Measurements from ENCODE around the gene TMEM98. TPM values are rescaled to one million over a fixed set of nuclear protein-coding genes. Genes with fewer than 3 reads are reported as not detected.

TMEM98 gene
- total and polyA plus RNA-seq, 9 of the 15 experiments (the other 6 are each of a cell fraction or from before 2014, with no cell fraction given): 33.5 to 164 (median 84.7) TPM

DNA sequence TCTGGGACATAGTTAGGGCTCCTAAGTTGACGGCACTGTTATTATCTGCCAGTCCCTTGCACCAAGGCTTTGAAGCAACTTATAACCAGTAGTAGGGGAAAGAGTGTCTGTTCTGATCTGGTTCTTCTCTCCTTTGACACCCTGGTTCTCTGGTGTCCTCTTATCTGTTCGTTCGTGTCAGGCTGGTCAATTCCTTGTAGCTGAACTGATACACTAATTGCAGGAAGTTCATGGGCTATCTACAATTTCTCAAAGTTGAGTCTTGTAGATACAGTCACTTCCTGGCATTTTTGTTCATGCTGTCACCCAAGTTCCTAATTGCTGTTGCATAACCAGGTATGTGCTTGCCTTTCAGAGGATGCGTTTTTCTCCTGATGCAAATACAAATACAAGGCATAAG is 33.7 kb upstream of the TMEM98 start (continued):
- TF ChIP-seq, protein P1, sequence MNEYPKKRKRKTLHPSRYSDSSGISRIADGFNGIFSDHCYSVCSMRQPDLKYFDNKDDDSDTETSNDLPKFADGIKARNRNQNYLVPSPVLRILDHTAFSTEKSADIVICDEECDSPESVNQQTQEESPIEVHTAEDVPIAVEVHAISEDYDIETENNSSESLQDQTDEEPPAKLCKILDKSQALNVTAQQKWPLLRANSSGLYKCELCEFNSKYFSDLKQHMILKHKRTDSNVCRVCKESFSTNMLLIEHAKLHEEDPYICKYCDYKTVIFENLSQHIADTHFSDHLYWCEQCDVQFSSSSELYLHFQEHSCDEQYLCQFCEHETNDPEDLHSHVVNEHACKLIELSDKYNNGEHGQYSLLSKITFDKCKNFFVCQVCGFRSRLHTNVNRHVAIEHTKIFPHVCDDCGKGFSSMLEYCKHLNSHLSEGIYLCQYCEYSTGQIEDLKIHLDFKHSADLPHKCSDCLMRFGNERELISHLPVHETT (CRISPR knock-in tag; conservative IDR thresholded peaks at IDR 0.05 in 1 of 2, IDR thresholded peaks at IDR 0.05 in 1 of 2): no peak
- no peak for TF ChIP-seq ZNF253 (CRISPR knock-in tag; conservative IDR thresholded peaks at IDR 0.05)
- no peak for TF ChIP-seq ZBTB7A (IDR thresholded peaks at IDR 0.05; ENCODE audit: borderline replicate concordance, control insufficient read depth, low read depth, low read length)
- no peak for TF ChIP-seq ZNF507 (tag; conservative IDR thresholded peaks at IDR 0.05)
- TF ChIP-seq RHOXF2B (CRISPR knock-in tag; conservative IDR thresholded peaks at IDR 0.05): no peak
- TF ChIP-seq NCOA2 (IDR thresholded peaks at IDR 0.05; ENCODE audit: partially characterized antibody in 2 of 2): no peak
- peak; percentile 68 for TF ChIP-seq ZEB2 (IDR thresholded peaks at IDR 0.05)
- TF ChIP-seq ZNF133 (CRISPR knock-in tag; IDR thresholded peaks at IDR 0.05): no peak
- TF ChIP-seq, protein P2, sequence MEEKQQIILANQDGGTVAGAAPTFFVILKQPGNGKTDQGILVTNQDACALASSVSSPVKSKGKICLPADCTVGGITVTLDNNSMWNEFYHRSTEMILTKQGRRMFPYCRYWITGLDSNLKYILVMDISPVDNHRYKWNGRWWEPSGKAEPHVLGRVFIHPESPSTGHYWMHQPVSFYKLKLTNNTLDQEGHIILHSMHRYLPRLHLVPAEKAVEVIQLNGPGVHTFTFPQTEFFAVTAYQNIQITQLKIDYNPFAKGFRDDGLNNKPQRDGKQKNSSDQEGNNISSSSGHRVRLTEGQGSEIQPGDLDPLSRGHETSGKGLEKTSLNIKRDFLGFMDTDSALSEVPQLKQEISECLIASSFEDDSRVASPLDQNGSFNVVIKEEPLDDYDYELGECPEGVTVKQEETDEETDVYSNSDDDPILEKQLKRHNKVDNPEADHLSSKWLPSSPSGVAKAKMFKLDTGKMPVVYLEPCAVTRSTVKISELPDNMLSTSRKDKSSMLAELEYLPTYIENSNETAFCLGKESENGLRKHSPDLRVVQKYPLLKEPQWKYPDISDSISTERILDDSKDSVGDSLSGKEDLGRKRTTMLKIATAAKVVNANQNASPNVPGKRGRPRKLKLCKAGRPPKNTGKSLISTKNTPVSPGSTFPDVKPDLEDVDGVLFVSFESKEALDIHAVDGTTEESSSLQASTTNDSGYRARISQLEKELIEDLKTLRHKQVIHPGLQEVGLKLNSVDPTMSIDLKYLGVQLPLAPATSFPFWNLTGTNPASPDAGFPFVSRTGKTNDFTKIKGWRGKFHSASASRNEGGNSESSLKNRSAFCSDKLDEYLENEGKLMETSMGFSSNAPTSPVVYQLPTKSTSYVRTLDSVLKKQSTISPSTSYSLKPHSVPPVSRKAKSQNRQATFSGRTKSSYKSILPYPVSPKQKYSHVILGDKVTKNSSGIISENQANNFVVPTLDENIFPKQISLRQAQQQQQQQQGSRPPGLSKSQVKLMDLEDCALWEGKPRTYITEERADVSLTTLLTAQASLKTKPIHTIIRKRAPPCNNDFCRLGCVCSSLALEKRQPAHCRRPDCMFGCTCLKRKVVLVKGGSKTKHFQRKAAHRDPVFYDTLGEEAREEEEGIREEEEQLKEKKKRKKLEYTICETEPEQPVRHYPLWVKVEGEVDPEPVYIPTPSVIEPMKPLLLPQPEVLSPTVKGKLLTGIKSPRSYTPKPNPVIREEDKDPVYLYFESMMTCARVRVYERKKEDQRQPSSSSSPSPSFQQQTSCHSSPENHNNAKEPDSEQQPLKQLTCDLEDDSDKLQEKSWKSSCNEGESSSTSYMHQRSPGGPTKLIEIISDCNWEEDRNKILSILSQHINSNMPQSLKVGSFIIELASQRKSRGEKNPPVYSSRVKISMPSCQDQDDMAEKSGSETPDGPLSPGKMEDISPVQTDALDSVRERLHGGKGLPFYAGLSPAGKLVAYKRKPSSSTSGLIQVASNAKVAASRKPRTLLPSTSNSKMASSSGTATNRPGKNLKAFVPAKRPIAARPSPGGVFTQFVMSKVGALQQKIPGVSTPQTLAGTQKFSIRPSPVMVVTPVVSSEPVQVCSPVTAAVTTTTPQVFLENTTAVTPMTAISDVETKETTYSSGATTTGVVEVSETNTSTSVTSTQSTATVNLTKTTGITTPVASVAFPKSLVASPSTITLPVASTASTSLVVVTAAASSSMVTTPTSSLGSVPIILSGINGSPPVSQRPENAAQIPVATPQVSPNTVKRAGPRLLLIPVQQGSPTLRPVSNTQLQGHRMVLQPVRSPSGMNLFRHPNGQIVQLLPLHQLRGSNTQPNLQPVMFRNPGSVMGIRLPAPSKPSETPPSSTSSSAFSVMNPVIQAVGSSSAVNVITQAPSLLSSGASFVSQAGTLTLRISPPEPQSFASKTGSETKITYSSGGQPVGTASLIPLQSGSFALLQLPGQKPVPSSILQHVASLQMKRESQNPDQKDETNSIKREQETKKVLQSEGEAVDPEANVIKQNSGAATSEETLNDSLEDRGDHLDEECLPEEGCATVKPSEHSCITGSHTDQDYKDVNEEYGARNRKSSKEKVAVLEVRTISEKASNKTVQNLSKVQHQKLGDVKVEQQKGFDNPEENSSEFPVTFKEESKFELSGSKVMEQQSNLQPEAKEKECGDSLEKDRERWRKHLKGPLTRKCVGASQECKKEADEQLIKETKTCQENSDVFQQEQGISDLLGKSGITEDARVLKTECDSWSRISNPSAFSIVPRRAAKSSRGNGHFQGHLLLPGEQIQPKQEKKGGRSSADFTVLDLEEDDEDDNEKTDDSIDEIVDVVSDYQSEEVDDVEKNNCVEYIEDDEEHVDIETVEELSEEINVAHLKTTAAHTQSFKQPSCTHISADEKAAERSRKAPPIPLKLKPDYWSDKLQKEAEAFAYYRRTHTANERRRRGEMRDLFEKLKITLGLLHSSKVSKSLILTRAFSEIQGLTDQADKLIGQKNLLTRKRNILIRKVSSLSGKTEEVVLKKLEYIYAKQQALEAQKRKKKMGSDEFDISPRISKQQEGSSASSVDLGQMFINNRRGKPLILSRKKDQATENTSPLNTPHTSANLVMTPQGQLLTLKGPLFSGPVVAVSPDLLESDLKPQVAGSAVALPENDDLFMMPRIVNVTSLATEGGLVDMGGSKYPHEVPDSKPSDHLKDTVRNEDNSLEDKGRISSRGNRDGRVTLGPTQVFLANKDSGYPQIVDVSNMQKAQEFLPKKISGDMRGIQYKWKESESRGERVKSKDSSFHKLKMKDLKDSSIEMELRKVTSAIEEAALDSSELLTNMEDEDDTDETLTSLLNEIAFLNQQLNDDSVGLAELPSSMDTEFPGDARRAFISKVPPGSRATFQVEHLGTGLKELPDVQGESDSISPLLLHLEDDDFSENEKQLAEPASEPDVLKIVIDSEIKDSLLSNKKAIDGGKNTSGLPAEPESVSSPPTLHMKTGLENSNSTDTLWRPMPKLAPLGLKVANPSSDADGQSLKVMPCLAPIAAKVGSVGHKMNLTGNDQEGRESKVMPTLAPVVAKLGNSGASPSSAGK (IDR thresholded peaks at IDR 0.05): no peak
- TF ChIP-seq ZNF24 (IDR thresholded peaks at IDR 0.05): peak; percentile 49; the same call in 1 of the 2 replicates
- peak; percentile 30 to 61; a peak in 3 of 4 replicates for TF ChIP-seq FOXK2 (conservative IDR thresholded peaks at IDR 0.05 in 1 of 2, IDR thresholded peaks at IDR 0.05 in 1 of 2; ENCODE audit: low read depth in 2 of 2)
- no peak for TF ChIP-seq ZNF764 (CRISPR knock-in tag; IDR thresholded peaks at IDR 0.05; ENCODE audit: low read depth)
- no peak for TF ChIP-seq OTX1 (CRISPR knock-in tag; IDR thresholded peaks at IDR 0.05)
- no peak for TF ChIP-seq KAT7 (CRISPR knock-in tag; IDR thresholded peaks at IDR 0.05; ENCODE audit: borderline replicate concordance)
- TF ChIP-seq HDAC2 (IDR thresholded peaks at IDR 0.05): no peak; the same call in none of the 2 replicates
- peak; percentile 70; the same call in 1 of the 2 replicates for TF ChIP-seq CC2D1A (IDR thresholded peaks at IDR 0.05)
- TF ChIP-seq CXXC5 (CRISPR knock-in tag; IDR thresholded peaks at IDR 0.05): peak; percentile 47; the same call in 1 of the 2 replicates

All from K562 (cell line).